SK-N-SH treated with all-trans-retinoic acid at 6 μM for 48 hours (cell line): ENCODE data around the gene TRIM17.

Experiments used
- ATAC-seq: fragments of 200-7000 bp; cut with Tn5 transposase; 3 replicates; pipeline ENCODE4 v1.9.1; 2020; ENCODE audit warnings: mild to moderate bottlenecking, moderate library complexity
- ARNTL ChIP-seq: fragments of 450-650 bp; formaldehyde crosslinking; IDR thresholded peaks from 2 replicates; pipeline ENCODE4 v1.5.0; 2020; ENCODE audit warnings: low read depth, mild to moderate bottlenecking, moderate library complexity, borderline replicate concordance
- BACH2 ChIP-seq: fragments of 250-450 bp; sonication (Bioruptor Pico); IDR thresholded peaks from 2 replicates; pipeline ENCODE4 v1.9.0; 2021; ENCODE audit warnings: mild to moderate bottlenecking, borderline replicate concordance
- CREB5 ChIP-seq: fragments of 250-450 bp; sonication (Bioruptor Pico); IDR thresholded peaks from 2 replicates; pipeline ENCODE4 v1.5.1; 2020; ENCODE audit warnings: low read depth, mild to moderate bottlenecking, moderate library complexity
- CSRNP3 ChIP-seq: fragments of 250-450 bp; sonication (Bioruptor Pico); IDR thresholded peaks from 2 replicates; pipeline ENCODE4 v1.5.1; 2021; ENCODE audit warnings: mild to moderate bottlenecking, moderate library complexity
- ESRRG ChIP-seq: fragments of 250-450 bp; sonication (Bioruptor Pico); IDR thresholded peaks from 2 replicates; pipeline ENCODE4 v1.6.1; 2021; ENCODE audit warnings: mild to moderate bottlenecking
- ISL1 ChIP-seq: fragments of 250-450 bp; sonication (Bioruptor Pico); IDR thresholded peaks from 2 replicates; pipeline ENCODE4 v2.1.2; 2022; ENCODE audit warnings: mild to moderate bottlenecking, moderate library complexity
- OSR1 ChIP-seq: fragments of 250-450 bp; sonication (Bioruptor Pico); IDR thresholded peaks from 2 replicates; pipeline ENCODE4 v1.8.0; 2022; ENCODE audit warnings: moderate library complexity, mild to moderate bottlenecking, inconsistent platforms
- PATZ1 ChIP-seq: fragments of 250-450 bp; sonication (Bioruptor Pico); IDR thresholded peaks from 2 replicates; pipeline ENCODE4 v1.8.0; 2020; ENCODE audit warnings: mild to moderate bottlenecking, moderate library complexity, borderline replicate concordance
- POU6F1 ChIP-seq: fragments of 250-450 bp; sonication (Bioruptor Pico); IDR thresholded peaks from 2 replicates; pipeline ENCODE4 v1.8.0; 2021; ENCODE audit warnings: low read depth, mild to moderate bottlenecking, moderate library complexity, borderline replicate concordance
- PPARA ChIP-seq: fragments of 250-450 bp; sonication (Bioruptor Pico); IDR thresholded peaks from 2 replicates; pipeline ENCODE4 v1.5.0; 2020; ENCODE audit warnings: mild to moderate bottlenecking, borderline replicate concordance
- RARB ChIP-seq: fragments of 250-450 bp; sonication (Bioruptor Pico); IDR thresholded peaks from 2 replicates; pipeline ENCODE4 v1.8.0; 2021; ENCODE audit warnings: mild to moderate bottlenecking, moderate library complexity
- SNAI2 ChIP-seq: fragments of 250-450 bp; sonication (Bioruptor Pico); IDR thresholded peaks from 2 replicates; pipeline ENCODE4 v1.5.0; 2020; ENCODE audit warnings: mild to moderate bottlenecking, moderate library complexity
- TCF4 ChIP-seq: fragments of 250-450 bp; sonication (Bioruptor Pico); IDR thresholded peaks from 2 replicates; pipeline ENCODE4 v1.8.0; 2021; ENCODE audit warnings: mild to moderate bottlenecking, moderate library complexity, borderline replicate concordance
- TOX ChIP-seq: fragments of 250-450 bp; sonication (Bioruptor Pico); IDR thresholded peaks from 2 replicates; pipeline ENCODE4 v1.8.0; 2021; ENCODE audit warnings: mild to moderate bottlenecking, moderate library complexity, borderline replicate concordance
- TSHZ2 ChIP-seq: fragments of 250-450 bp; sonication (Bioruptor Pico); IDR thresholded peaks from 2 replicates; pipeline ENCODE4 v1.5.0; 2020; ENCODE audit warnings: mild to moderate bottlenecking, moderate library complexity
- ZC3H10 ChIP-seq: fragments of 250-450 bp; sonication (Bioruptor Pico); IDR thresholded peaks from 2 replicates; pipeline ENCODE4 v1.5.1; 2021; ENCODE audit warnings: mild to moderate bottlenecking, moderate library complexity
- ZFP3 ChIP-seq: fragments of 250-450 bp; sonication (Bioruptor Pico); IDR thresholded peaks from 2 replicates; pipeline ENCODE4 v1.5.0; 2020; ENCODE audit warnings: mild to moderate bottlenecking, moderate library complexity
- ZFP30 ChIP-seq: fragments of 450-650 bp; formaldehyde crosslinking; IDR thresholded peaks from 2 replicates; pipeline ENCODE4 v1.5.0; 2022; ENCODE audit warnings: mild to moderate bottlenecking, moderate library complexity
- ZNF70 ChIP-seq: fragments of 450-650 bp; formaldehyde crosslinking; IDR thresholded peaks from 2 replicates; pipeline ENCODE4 v1.5.0; 2020; ENCODE audit warnings: mild to moderate bottlenecking, moderate library complexity

TRIM17 gene

GRCh38 chr1:228452194-228453021 is 35.7 kb upstream of the TRIM17 start:
- TF ChIP-seq ZNF70 (CRISPR knock-in tag) (no peak), OSR1 (CRISPR knock-in tag) (no peak), CSRNP3 (CRISPR knock-in tag) (no peak), RARB (no peak), BACH2 (CRISPR knock-in tag) (no peak), POU6F1 (CRISPR knock-in tag) (no peak), ESRRG (CRISPR knock-in tag) (no peak), ISL1 (CRISPR knock-in tag) (no peak), CREB5 (no peak), PATZ1 (CRISPR knock-in tag) (no peak), SNAI2 (CRISPR knock-in tag) (no peak), ZFP30 (CRISPR knock-in tag) (no peak), TOX (CRISPR knock-in tag) (no peak), TCF4 (no peak), PPARA (no peak), TSHZ2 (CRISPR knock-in tag) (no peak)
- no peak for ATAC-seq

- TF ChIP-seq ZC3H10 (CRISPR knock-in tag) (no peak), ISL1 (CRISPR knock-in tag) (no peak)
- TF ChIP-seq, all 23 proteins: peak for 0
- ATAC-seq, result no peak
Measured at GRCh38 chr1:228450200-228450599, 33.5 kb upstream of the TRIM17 start.

- no peak for ATAC-seq
- no peak for TF ChIP-seq SNAI2 (CRISPR knock-in tag)
- TF ChIP-seq ESRRG (CRISPR knock-in tag), result no peak
- no peak for TF ChIP-seq ARNTL (CRISPR knock-in tag)
- TF ChIP-seq ZNF70 (CRISPR knock-in tag), result no peak
- TF ChIP-seq TSHZ2 (CRISPR knock-in tag), result no peak
- TF ChIP-seq PATZ1 (CRISPR knock-in tag), result no peak
- TF ChIP-seq ZFP30 (CRISPR knock-in tag), result no peak
- TF ChIP-seq ZFP3 (CRISPR knock-in tag), result no peak
Measured at GRCh38 chr1:228448372-228448771, 31.7 kb upstream of the TRIM17 start.
